Activated CD4-positive, alpha-beta memory T cell treated with anti-CD3 and anti-CD28 coated beads for 36 hours (primary cell): ENCODE results near the gene SPTBN4. TPM values are rescaled to one million over a fixed set of nuclear protein-coding genes. Genes with fewer than 3 reads are reported as not detected.
"Not testable (repeated sequence)": the region's sequence is repeated elsewhere in the genome, so short reads cannot be mapped to it uniquely, and the experiment has no call there.

Experiments
- CTCF ChIA-PET: fragments of 350-600 bp; sonication (Branson Sonifier 250); formaldehyde crosslinking; loops from one replicate; lab custom pipeline; 2021; ENCODE audit warnings: antibody characterized with exemption, inconsistent platforms; lab: Charles Lee
- POLR2A ChIA-PET: fragments of 350-600 bp; sonication (Branson Sonifier 250); formaldehyde crosslinking; loops from one replicate; lab custom pipeline; 2021; ENCODE audit warnings: antibody characterized with exemption; lab: Charles Lee
- DNase-seq: peaks from one replicate; pipeline ENCODE4 v3.0.0-alpha.2; 2020
- H3K27ac Mint-ChIP-seq: one replicate; pipeline ENCODE4 v1.8.0; 2021; ENCODE audit warnings: mixed read lengths
- H3K27me3 Mint-ChIP-seq: one replicate; pipeline ENCODE4 v1.8.0; 2021; ENCODE audit warnings: mixed read lengths
- H3K36me3 Mint-ChIP-seq: one replicate; pipeline ENCODE4 v1.8.0; 2021; ENCODE audit warnings: mixed read lengths
- H3K4me1 Mint-ChIP-seq: one replicate; pipeline ENCODE4 v1.8.0; 2021; ENCODE audit warnings: low read depth, mixed read lengths
- H3K4me3 Mint-ChIP-seq: one replicate; pipeline ENCODE4 v1.8.0; 2021; ENCODE audit warnings: mild to moderate bottlenecking, mixed read lengths
- H3K9me3 Mint-ChIP-seq: one replicate; pipeline ENCODE4 v1.8.0; 2021; ENCODE audit warnings: mixed read lengths
- intact Hi-C: fragments of 100-400 bp; cut with micrococcal nuclease; formaldehyde crosslinking; loops from one replicate; pipeline ENCODE4 v1.15.1; 2023
- total RNA-seq, 2 experiments: library from RNA; stranded (reverse); gene quantifications; one replicate each; pipeline ENCODE4 v1.2.3, GENCODE V29; 2021

The SPTBN4 gene
- total RNA-seq, 2 experiments from 2014 or later: 0.53 to 1.2 TPM

DNA sequence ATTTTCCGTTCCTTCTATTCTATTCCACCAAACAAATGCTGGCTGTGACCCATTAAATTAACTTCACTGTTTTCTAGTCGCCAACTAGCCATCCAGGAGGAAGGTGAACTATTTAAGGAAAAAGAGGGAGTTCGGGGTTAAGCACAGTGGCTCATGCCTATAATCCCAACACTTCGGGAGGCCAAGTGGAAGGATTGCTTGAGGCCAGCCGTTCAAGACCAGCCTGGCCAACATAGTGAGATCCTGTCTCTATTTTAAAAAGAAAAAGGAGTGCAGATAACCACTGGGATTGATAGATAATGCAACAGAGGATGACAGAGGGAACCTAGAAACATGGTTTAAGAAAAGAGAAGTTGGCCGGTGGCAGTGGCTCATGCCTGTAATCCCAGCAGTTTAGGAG is 44.7 kb downstream of the SPTBN4 start:
- intact Hi-C loops: no loop called here
- no peaks in the 10 kb centered on the region for H3K9me3 Mint-ChIP-seq
- no peak overlapping the region for H3K4me3 Mint-ChIP-seq
- ChIA-PET POLR2A (no interaction called here), CTCF (interaction anchor here (0.5 to 2.2 kb wide), 2 partner anchors 10 to 91 kb away, joined by 3 to 7 read pairs; no protein-coding TSS in a partner anchor)
- H3K27me3 Mint-ChIP-seq: peaks cover 48% of the 10 kb centered on the region
- peaks cover 4% of the 10 kb centered on the region for H3K4me1 Mint-ChIP-seq
- DNase-seq: no peak
- no peaks in the 10 kb centered on the region for H3K36me3 Mint-ChIP-seq
- no peak overlapping the region for H3K27ac Mint-ChIP-seq

DNA sequence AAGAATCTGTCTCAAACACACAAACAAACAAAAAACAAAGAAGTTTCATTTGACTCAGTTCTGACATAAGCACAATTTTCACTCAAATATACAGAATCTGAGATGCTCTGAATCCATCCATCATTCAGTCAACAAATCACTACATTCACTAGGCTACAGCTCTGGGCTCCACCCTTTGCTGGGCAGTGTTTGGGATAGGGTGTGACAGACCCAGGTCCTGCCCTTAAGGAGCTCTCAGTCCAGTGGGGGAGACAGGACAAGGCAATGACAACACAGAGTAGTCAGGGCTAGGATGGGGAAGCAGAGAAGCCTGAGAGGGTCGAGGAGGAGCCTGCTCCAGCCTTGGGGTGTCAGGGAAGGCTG is 45.3 kb downstream of the SPTBN4 start:
- intact Hi-C loops: no loop called here
- peaks cover 4% of the 10 kb centered on the region for H3K4me1 Mint-ChIP-seq
- ChIA-PET CTCF (interaction anchor here (0.5 to 2.2 kb wide), 2 partner anchors 9 to 92 kb away, joined by 3 to 7 read pairs; no protein-coding TSS in a partner anchor), POLR2A (no interaction called here)
- H3K4me3 Mint-ChIP-seq: no peak overlapping the region
- H3K27me3 Mint-ChIP-seq: peaks cover 51% of the 10 kb centered on the region
- DNase-seq: no peak
- H3K9me3 Mint-ChIP-seq: no peaks in the 10 kb centered on the region
- no peaks in the 10 kb centered on the region for H3K36me3 Mint-ChIP-seq
- H3K27ac Mint-ChIP-seq: no peak overlapping the region

DNA sequence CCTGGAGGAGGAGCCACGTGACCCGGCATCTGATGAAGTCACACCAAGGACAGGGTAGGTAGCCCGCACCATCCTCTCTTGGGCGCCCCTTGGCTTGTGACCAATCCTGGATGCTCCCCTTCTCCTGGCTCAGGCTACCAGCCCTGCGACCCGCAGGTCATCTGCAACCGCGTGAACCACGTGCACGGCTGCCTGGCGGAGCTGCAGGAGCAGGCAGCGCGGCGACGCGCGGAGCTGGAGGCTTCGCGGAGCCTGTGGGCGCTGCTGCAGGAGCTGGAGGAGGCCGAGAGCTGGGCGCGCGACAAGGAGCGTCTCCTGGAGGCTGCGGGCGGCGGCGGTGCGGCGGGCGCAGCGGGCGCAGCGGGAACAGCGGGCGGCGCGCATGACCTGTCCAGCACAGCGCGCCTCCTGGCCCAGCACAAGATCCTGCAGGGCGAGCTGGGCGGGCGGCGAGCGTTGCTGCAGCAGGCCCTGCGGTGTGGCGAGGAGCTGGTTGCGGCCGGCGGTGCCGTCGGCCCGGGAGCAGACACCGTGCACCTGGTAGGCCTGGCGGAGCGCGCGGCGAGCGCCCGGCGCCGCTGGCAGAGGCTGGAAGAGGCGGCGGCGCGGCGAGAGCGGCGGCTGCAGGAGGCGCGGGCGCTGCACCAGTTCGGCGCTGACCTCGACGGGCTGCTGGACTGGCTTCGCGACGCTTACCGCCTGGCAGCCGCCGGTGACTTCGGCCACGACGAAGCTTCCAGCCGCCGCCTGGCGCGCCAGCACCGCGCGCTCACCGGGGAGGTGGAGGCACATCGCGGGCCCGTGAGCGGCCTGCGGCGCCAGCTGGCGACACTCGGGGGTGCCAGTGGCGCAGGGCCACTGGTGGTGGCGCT is 45.9 kb downstream of the SPTBN4 start:
- no peak overlapping the region for H3K4me3 Mint-ChIP-seq
- ChIA-PET CTCF (interaction anchor here (1.0 to 2.2 kb wide), 3 partner anchors 9 to 92 kb away, joined by 3 to 7 read pairs (median 4); no protein-coding TSS in a partner anchor), POLR2A (no interaction called here)
- no peaks in the 10 kb centered on the region for H3K9me3 Mint-ChIP-seq
- H3K4me1 Mint-ChIP-seq: peaks cover 4% of the 10 kb centered on the region
- no peak overlapping the region for H3K27ac Mint-ChIP-seq
- H3K36me3 Mint-ChIP-seq: no peaks in the 10 kb centered on the region
- intact Hi-C loops: no loop called here
- no peak for DNase-seq
- H3K27me3 Mint-ChIP-seq: peaks cover 54% of the 10 kb centered on the region

DNA sequence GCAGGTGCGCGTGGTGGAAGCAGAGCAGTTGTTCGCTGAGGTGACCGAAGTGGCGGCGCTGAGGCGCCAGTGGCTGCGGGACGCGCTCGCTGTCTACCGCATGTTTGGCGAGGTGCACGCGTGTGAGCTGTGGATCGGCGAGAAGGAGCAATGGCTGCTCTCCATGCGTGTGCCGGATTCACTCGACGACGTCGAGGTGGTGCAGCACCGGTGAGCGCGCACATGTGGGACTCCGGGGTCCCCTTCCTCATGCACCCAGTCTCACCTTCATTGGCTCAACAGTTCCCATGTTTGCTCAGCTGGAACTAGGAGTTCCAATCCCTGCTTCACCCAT is 46.5 kb downstream of the SPTBN4 start:
- H3K36me3 Mint-ChIP-seq: no peaks in the 10 kb centered on the region
- H3K4me3 Mint-ChIP-seq: no peak overlapping the region
- H3K9me3 Mint-ChIP-seq: no peaks in the 10 kb centered on the region
- ChIA-PET CTCF (interaction anchor here (1.0 to 2.2 kb wide), 3 partner anchors 8 to 93 kb away, joined by 3 to 7 read pairs (median 4); no protein-coding TSS in a partner anchor), POLR2A (no interaction called here)
- H3K4me1 Mint-ChIP-seq: peaks cover 4% of the 10 kb centered on the region
- DNase-seq: no peak
- peaks cover 56% of the 10 kb centered on the region for H3K27me3 Mint-ChIP-seq
- intact Hi-C loops: no loop called here
- H3K27ac Mint-ChIP-seq: no peak overlapping the region

DNA sequence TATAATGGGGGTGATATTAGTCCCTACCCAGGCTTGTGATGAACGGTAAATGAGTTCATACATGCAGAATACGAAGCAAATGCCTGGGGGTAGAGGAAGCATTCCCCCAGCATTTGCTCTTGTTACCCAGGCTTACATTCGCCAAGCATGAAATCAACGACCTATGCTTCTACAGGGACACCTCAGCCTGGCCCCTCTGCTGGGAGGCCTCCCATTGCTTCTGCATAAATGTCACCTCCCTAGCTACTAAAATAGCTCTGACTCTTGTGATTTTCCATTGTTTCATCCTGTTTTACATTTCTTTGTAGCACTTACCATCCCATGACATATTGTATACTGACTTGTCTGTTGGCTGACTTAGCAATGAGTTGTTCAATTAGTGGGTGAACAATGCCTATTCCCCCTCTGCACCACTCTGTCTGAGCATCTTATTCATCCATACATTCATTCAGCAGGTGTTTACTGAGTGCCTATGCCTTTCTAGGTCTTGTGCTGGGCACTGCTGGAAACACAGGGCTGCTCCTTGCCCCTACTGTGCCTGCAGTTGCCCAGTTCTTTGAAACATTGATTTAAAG is 47.0 kb downstream of the SPTBN4 start:
- H3K9me3 Mint-ChIP-seq: no peaks in the 10 kb centered on the region
- no peak overlapping the region for H3K27ac Mint-ChIP-seq
- POLR2A ChIA-PET: no interaction called here
- CTCF ChIA-PET: interaction anchor here (1.0 to 2.2 kb wide), 2 partner anchors 8 to 93 kb away, joined by 4 to 7 read pairs; no protein-coding TSS in a partner anchor
- H3K36me3 Mint-ChIP-seq: no peaks in the 10 kb centered on the region
- intact Hi-C loops: no loop called here
- no peak for DNase-seq
- H3K27me3 Mint-ChIP-seq: peaks cover 53% of the 10 kb centered on the region
- no peak overlapping the region for H3K4me3 Mint-ChIP-seq
- H3K4me1 Mint-ChIP-seq: peaks cover 4% of the 10 kb centered on the region

DNA sequence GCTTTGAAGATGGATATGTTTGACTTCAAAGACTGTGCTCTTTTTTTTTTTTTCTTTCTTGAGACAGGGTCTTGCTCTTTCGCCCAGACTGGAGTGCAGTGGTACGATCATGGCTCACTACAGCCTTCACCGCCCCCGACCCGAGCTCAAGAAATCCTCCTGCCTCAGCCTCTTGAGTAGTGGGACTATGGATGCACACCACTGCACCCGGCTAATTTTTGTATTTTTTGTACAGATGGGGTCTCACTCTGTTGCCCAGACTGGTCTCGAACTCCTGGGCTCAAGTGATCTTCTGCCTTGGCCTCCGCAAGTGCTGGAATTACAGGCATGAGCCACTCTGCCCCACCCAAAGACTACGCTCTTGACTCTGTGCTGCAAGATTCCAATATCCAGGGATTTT is 50.4 kb downstream of the SPTBN4 start:
- ChIA-PET CTCF (no interaction called here), POLR2A (no interaction called here)
- no peak for DNase-seq
- intact Hi-C loops: no loop called here
- no peak overlapping the region for H3K27ac Mint-ChIP-seq
- H3K36me3 Mint-ChIP-seq: no peaks in the 10 kb centered on the region
- peaks cover 44% of the 10 kb centered on the region for H3K27me3 Mint-ChIP-seq
- H3K4me3 Mint-ChIP-seq: no peak overlapping the region
- no peaks in the 10 kb centered on the region for H3K9me3 Mint-ChIP-seq
- H3K4me1 Mint-ChIP-seq: peaks cover 4% of the 10 kb centered on the region

DNA sequence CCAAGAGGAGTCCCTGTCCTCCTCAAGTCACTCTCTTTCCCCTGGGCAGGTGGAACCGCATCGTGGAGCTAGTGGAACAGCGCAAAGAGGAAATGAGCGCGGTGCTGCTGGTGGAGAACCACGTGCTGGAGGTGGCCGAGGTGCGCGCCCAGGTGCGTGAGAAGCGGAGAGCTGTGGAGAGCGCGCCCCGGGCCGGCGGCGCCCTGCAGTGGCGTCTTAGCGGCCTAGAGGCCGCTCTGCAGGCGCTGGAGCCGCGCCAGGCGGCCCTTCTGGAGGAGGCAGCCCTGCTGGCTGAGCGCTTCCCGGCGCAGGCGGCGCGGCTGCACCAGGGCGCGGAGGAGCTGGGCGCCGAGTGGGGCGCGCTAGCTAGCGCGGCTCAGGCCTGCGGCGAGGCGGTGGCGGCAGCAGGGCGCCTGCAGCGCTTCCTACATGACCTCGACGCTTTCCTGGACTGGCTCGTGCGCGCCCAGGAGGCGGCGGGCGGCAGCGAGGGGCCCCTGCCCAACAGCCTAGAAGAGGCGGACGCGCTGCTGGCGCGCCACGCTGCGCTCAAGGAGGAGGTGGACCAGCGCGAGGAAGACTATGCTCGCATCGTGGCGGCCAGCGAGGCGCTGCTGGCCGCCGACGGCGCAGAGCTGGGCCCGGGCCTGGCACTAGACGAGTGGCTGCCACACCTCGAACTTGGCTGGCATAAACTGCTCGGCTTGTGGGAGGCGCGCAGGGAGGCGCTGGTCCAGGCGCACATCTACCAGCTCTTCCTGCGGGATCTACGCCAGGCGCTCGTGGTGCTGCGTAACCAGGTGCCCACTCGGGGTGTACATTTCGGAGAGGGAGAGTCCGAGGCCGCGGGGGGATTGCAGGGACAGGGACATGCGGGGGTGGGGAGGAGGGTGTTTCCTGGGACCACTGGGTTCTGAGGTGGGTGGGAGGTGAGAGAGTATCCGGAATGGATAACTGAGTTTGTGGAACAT is 52.8 kb downstream of the SPTBN4 start:
- Mint-ChIP-seq H3K36me3 (no peaks in the 10 kb centered on the region), H3K9me3 (no peaks in the 10 kb centered on the region), H3K27me3 (peaks cover 26% of the 10 kb centered on the region), H3K4me3 (no peak overlapping the region), H3K4me1 (peaks cover 3% of the 10 kb centered on the region), H3K27ac (no peak overlapping the region)
- ChIA-PET POLR2A (no interaction called here), CTCF (no interaction called here)
- intact Hi-C loops: loop anchor here (10.0 kb wide), 2 partner anchors 55 to 215 kb away; partner anchors contain the start of genes BLVRB and SPTBN4
- peak; percentile 23 for DNase-seq

DNA sequence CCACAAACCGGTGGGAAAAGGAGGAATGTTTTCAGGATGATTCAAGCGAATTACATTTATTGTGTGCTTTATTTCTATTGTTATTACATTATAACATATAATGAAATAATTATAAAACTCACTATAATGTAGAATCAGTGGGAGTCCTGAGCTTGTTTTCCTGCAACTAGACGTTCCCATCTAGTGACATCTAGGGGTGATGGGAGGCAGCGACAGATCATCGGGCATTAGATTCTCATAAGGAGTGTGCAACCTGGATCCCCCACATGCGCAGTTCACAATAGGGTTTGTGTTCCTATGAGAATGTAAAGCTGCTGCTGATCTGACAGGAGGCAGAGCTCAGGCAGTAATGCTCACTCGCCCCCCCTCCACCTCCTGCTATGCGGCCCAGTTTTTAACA is 54.5 kb downstream of the SPTBN4 start:
- Mint-ChIP-seq H3K36me3 (no peaks in the 10 kb centered on the region), H3K4me3 (no peak overlapping the region), H3K9me3 (no peaks in the 10 kb centered on the region), H3K27me3 (peaks cover 22% of the 10 kb centered on the region), H3K27ac (no peak overlapping the region), H3K4me1 (peaks cover 3% of the 10 kb centered on the region)
- CTCF ChIA-PET: interaction anchor here (0.5 to 1.6 kb wide), 9 partner anchors 8 to 217 kb away, joined by 3 to 6 read pairs (median 3); no protein-coding TSS in a partner anchor
- intact Hi-C loops: loop anchor here (10.0 kb wide), 2 partner anchors 56 to 216 kb away; partner anchors contain the start of genes BLVRB and SPTBN4
- DNase-seq: peak; percentile 18
- POLR2A ChIA-PET: no interaction called here

DNA sequence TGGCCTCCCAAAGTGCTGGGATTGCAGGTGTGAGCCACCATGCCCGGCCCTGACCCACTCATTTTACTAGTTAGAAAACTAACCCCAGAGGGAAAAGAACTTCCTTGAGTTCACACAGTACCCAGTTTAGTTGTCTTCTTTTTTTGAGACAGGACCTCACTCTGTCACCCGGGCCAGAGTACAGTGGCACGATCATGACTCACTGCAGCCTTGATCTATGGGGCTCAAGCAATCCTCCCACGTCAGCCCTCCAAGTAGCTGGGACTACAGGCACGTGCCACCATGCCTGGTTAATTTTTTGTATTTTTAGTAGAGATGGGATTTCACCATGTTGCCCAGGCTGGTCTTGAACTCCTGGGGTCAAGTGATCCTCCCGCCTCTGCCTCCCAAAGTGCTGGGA is 55.1 kb downstream of the SPTBN4 start:
- POLR2A ChIA-PET, H3K4me3 Mint-ChIP-seq, DNase-seq, H3K9me3 Mint-ChIP-seq, H3K4me1 Mint-ChIP-seq, H3K36me3 Mint-ChIP-seq, H3K27ac Mint-ChIP-seq: not testable (repeated sequence)
- peaks cover 20% of the 10 kb centered on the region for H3K27me3 Mint-ChIP-seq
- CTCF ChIA-PET: interaction anchor here (0.5 to 1.6 kb wide), 5 partner anchors 9 to 217 kb away, joined by 3 to 6 read pairs (median 4); no protein-coding TSS in a partner anchor
- intact Hi-C loops: loop anchor here (10.0 kb wide), 2 partner anchors 57 to 217 kb away; partner anchors contain the start of genes BLVRB and SPTBN4

DNA sequence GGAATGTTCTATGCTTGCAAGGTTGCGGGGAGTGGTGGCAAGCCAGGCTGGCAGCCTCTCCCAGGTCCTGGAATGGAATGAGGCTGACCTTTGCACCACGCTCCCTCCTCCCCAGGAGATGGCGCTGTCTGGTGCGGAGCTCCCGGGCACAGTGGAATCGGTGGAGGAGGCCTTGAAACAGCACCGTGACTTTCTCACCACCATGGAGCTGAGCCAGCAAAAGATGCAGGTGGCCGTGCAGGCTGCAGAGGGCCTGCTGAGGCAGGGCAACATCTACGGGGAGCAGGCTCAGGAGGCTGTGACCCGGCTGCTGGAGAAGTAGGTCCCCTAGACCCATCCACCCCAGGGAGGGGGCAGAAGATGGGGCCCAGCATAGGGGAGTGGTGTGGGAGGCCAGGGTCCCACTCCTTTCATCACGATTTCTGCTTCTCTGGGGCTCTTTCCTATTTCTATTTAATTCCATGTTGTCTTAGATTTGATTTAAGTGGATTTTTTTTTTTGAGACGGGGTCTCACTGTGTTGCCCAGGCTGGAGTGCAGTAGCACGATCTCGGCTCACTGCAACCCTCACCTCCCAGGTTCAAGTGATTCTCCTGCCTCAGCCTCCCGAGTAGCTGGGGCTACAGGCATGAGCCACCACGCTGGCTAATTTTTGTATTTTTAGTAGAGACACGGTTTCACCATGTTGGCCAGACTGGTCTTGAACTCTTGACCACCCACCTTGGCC is 56.7 kb downstream of the SPTBN4 start:
- no peaks in the 10 kb centered on the region for H3K9me3 Mint-ChIP-seq
- intact Hi-C loops: loop anchor here (10.0 kb wide), 2 partner anchors 59 to 219 kb away; partner anchors contain the start of genes BLVRB and SPTBN4
- peaks cover 3% of the 10 kb centered on the region for H3K4me1 Mint-ChIP-seq
- peak; percentile 77 for DNase-seq
- H3K36me3 Mint-ChIP-seq: no peaks in the 10 kb centered on the region
- no peak overlapping the region for H3K27ac Mint-ChIP-seq
- peaks cover 14% of the 10 kb centered on the region for H3K27me3 Mint-ChIP-seq
- H3K4me3 Mint-ChIP-seq: no peak overlapping the region
- CTCF ChIA-PET: interaction anchor here (0.6 to 2.1 kb wide), 15 partner anchors 10 to 1494 kb away, joined by 3 to 19 read pairs (median 4); no protein-coding TSS in a partner anchor
- POLR2A ChIA-PET: no interaction called here
